ENCODE results near the gene EQTN.
"Not testable (repeated sequence)": the region's sequence is repeated elsewhere in the genome, so short reads cannot be mapped to it uniquely, and the experiment has no call there.

The EQTN gene

DNA sequence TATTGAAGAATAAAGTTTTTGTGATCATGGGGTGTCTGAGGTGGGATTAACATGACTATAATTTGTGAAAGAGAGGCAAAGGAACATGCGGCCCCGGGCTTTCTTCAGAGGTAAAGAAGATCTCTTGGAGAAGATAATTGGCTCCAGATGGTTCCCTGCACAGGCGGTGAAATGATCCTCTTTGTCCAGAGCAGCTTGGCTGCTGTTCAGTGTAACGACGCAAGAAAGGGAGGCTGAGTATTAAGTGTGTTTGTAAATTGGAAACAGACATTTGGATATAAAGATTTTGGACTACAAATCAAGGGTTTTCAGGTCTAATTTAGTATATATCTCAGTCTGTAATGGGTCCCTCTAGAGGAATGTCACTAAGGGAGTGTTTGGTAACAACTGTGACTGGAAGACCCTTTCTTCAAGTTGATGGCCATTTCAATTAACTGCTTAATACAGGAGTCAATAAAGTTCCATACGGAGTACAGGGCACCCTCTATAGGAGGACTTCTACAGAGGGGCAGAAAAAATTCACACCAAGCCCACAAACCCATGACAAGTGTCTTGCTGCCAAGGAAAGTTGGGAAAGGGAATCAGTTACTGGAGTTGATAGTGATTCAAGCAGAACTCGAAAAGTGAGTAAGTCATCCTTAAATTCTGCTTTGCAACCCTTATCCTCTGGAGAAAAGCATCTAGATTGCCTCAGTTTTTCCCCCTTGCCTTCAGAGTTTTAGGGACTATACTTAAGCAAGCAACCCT lies 4.1 kb downstream of the EQTN start:
- DNase-seq, result no peak

DNA sequence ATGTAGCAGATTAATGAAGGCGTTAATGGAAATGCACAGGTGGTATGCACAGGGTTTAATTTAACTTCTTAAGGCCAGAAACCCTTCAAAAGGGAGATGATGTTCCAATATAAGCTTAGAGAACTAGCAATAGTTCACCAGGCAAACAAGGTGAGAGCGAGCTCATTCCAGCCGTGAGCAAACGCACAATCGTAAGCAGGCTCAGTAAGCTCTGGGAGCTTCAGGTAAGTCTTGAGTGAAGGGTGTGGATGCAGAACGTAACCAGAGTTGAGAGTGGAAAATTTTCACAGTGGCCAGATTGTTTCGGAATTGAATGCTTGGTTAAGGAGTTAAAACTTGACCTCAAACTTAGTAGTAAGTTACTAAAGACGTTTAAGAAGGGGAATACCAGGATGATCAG lies 5.7 kb downstream of the EQTN start:
- no peak for DNase-seq

DNA sequence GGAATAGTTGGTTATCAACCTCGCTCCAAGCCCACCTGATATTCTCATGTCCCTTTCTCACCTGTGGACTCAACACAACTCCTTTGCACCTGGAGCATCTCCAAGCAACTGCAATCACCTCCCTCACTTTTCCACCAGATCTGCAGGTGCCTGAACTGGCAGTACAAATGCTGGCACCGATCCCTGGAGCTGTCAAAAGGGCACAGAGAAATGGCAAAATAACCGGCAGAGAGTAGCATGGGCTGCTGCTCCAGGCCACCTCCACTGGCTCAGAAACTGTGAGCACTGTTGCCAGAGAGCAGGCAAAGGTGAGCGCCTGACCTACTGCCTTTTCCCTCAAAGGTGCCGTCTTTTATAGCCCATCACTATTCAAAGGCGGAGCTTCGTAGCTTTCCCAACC lies 14.7 kb downstream of the EQTN start:
- no peak for DNase-seq

DNA sequence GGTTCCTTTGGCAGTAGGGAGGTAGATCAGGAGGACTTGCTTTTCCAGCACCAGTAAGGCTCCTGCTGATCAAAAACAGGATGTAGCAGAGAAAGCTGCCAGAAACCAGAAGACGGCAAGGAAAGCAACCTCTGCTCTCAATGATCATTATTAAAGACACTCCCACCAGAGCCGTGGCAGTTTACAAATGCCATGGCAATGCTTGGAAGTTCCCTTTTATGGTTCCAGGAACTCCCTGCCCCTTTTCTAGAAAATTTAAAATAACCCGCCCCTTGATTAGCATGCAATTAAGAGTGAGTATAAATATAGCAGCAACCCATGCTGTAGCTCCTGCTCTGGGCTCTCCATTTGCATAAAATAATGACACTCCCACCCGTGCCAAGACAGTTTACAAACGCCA lies 16.1 kb downstream of the EQTN start:
- DNase-seq, result no peak

DNA sequence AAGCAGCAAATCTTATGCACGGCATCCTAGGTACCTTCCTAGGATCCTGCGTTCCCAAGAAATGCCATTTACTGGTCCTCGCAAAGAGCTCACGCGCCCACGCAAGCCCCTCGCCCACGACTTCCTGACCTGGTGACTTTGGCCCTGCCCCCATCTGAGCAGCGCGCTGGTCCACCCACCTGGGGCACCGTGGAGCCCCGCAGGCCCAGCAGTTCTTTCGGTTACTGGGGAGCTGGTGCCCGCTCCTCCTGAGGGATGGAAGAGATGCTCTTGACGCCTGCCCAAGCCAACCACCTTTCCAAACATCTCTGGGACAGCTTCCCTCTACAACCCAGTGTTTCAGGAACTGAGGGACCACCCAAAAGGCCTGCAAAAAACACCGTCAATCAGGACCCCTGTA lies 16.7 kb downstream of the EQTN start:
- no peak for DNase-seq

DNA sequence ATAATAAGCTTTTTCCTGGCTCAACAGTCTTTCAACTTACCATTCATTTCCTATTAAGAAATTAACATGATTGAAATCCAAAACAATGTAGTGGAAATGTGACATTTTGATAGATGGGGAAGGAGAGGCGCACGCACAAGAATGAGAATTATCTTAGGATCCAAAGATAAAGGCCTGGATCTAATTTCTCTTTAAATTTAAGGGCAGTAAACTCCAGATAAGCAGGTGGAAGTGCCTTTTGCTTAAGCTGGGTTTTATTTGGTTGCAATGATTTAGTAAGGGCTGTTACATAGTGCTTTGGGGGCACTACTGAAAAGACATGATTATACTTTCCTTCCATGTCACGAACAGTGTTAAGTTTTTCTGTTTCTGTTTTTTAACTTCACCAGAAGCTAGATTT lies 17.3 kb downstream of the EQTN start:
- DNase-seq, result no peak

DNA sequence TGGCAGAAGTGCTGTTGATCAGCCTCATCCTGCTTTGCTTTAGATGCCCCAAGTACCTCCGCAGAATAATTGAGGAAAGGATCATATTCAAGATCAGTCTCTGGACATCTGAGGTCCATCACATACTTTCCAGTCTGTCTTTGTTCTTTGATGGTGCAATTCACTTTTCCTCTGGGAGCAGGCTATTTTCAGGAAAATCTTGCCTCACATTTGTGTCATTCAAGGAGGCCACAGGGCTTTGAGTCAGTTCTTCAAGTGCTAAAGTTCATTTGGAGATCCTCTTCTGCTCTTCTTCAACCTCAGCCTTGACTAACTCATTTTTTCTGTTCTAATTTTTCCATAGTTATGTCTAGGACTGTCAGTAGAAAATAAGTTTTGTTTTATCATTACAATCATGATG lies 18.6 kb downstream of the EQTN start:
- no peak for DNase-seq

DNA sequence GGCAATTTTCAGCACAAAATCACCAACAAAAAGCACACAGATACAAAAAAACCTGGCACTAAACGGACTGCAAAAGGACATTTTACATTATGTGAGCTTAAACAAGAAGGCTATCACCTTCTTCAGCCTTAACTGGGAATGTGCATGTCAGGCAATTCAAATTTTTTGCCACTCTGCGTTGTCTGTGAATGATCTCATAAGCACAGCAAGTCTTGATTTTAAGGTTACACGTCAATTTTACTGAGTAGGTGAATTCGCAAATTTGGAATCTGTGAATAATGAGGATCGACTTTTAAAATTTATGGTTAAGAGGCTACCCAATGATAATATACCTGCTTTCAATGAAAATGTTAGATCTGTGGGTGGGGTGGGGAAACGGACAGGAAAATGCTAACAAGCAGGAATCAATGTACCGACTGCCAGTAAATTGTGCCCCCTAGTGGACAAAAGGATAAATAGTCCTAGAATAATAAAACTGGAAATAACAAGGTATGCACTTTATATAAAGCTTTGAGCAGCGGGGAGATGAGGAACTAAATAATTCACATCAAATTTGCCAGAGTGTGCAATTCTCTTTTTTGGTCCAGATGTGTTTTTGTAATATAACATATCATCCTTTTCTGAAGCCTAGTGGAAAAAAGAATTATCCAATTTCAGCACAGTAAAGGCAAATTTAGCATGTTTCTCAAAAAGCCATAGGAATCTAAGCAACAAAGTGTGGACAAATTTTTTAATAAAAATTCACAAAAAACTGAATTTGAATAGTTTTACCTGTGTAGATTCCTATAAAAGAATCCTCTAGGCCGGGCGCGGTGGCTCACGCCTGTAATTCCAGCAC lies 20.5 kb downstream of the EQTN start:
- no peak for DNase-seq

DNA sequence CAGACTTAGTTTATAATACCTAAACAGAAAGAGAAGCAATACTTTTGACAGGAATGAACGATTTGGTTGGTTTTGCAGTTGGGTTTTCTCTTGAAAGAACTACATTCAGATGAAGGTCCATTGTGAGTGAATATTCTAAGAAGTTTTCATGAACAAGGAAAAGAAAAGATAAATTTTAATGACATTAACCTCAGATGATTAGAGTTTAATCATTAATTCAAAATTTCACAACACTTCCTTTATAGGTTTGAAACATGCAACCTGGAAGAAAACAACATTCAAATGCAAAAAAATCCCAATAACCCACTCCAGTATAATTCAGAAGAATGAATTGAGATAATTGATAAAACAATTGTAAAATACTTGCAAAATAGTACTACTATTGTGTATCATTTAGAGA lies 23.8 kb downstream of the EQTN start:
- no peak for DNase-seq

DNA sequence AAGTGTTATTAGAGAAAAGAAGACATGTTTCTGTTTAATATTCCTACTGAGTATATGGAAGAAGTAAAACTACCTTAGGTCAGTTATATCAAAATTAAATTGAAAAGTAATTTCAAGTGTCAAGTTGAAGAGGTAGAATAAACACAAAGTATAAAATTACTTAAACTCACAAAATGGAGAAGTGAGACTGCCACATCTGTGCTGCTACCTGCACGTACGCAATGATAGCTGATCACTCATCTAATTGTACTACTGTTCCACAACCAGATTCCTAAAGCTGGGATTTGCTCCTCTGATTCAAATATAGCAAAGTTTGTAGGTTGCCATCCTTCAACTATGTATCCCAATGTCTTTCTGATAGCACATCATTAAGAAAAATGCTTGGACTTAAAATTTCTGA lies 24.8 kb downstream of the EQTN start:
- DNase-seq, result no peak

DNA sequence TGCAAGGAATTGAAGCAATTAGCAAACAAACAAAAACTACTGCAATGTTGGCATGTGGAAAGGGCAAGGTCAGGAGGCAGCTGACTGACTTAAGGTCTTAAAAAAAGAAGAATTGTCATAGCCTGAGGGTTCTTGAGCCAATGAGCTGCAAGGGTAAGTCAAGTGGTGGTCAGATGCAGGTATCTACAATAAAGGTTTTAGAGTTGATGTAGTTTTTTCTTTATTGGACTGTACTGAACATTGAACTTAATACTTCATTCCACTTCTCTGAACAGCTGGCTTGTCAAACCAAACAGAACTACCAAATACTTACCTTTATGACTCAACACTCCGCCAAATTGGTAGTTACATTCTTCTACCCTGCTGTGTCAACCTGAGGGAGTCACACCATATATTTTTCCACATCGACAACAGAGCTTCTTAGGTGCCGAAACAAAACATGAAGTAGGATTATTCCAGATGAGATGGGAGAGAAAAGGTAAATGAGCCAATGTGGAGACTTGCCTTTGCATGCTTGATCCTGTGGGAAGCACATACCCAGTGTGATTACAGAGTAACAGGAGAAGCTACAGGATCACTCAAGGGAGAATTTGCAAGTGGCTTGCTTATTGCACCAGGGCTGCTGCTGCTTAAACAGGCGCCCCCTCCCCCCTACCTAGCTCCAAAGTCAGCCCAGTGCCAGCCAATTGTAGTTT lies 35.3 kb downstream of the EQTN start:
- DNase-seq, result no peak

DNA sequence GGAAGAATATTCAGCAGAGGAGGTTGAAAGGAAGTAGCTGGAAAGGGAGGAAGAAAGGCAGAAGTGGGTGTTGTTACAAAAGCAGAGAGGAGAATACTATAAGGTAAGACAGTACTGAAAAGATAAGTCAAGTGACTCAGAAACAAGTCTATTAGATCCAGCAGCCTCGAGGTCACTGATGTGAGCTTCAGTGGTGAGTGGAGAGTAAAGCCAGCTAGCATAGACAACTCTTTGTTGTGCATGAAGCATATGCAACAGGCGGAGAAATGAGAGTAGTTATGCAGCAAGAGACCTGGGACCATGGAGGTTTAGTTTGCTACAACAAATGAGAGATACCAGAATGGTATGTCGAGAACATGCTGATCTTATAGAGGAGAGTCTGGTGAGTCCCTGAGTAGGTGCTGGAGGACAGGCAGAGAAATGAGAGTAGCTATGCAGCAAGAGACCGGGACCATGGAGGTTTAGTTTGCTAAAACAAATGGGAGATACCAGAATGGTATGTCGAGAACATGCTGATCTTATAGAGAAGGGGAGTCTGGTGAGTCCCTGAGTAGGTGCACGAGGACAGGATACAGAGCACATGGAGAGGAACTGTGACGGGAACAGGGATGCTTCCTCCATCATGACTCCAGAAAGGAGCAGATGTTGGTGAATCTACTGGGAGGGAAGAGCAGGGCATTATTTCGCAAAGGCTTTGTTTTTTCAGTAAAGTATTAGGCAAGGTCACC lies 36.0 kb downstream of the EQTN start:
- no peak for DNase-seq

DNA sequence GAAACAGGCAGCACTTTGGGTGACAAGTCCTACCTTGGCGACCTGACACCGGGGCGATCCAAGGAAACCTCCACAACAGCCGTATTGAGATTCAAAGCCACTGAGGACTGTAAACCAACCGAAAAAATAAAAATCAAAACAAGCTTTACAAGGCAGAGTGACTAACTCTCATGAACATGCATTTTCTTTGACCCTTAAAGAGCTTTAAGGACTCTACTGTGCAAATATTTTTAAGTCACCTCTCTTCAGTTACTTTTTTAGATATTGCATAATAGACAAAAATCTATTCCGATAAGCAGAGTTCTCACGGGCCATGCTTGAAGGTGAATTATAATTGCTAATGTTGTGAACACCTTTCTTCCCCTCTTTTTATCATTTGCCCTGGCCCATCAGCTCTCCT lies 38.3 kb downstream of the EQTN start:
- DNase-seq, result no peak

DNA sequence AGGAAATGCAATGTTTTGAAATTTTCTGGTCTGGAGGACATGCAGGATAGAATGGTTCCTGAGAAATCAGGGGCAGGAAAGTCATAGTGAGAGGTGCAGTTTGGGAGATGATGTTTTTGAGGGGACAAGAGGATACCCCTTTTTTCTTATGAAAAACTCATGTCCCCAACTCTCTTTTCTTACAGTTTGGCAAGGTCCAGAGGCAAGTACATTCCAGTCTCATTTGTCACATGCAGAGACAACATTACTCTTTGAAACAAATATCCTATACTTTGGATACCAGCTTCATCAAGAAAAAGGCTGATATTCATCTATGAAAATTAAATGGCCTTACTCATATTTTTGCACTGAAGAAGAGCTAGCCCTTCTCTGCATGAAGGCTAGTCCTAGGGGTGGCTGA lies 48.2 kb downstream of the EQTN start:
- no peak for DNase-seq

DNA sequence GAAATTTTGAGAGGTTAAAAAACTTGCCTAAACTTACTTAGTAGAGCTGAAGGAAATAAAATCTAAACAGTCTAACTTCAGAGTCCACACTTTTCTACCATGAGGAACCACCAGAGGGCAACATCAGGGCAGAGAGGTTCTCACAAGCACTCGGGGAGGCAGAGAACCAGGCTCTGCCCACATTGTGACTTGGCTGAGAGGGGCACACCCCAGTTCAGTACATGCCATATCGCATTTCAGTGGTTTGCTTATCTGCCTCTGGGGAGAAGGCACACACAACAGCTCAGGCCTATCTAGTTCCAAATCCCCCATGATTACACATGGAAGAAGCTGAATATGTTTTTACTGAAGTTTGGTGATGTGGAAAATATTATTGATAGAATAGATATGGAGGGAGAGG lies 49.2 kb downstream of the EQTN start:
- no peak for DNase-seq

DNA sequence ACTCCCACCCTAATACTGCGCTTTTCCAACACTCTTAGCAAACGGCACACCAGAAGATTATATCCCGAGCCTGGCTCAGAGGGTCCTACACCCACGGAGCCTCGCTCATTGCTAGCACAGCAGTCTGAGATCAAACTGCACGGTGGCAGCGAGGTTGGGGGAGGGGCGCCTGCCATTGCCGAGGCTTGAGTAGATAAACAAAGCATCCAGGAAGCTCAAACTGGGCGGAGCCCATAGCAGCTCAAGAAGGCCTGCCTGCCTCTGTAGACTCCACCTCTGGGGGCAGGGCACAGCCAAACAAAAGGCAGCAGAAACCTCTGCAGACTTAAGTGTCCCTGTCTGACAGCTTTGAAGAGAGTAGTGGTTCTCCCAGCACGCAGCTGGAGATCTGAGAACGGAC lies 57.3 kb downstream of the EQTN start:
- not testable (repeated sequence) for DNase-seq

All from activated T-cell treated with anti-CD3 and anti-CD28 coated beads, Interleukin-2, amount 50 U/mL, for 1 hour (primary cell).